Caco-2 (cell line): ENCODE results near the gene PPM1B. TPM values are rescaled to one million over a fixed set of nuclear protein-coding genes. Genes with fewer than 3 reads are reported as not detected.

Experiments used
- BruUV-seq: library from RNA; stranded (reverse); fragments of 400-500 nt; replicated peaks from 2 replicates; lab custom pipeline; 2021; lab: Mats Ljungman, UMichigan
- CTCF ChIA-PET: fragments of 300-600 bp; sonication (Branson Sonifier 250); formaldehyde crosslinking; loops from one replicate; lab custom pipeline; 2022; ENCODE audit warnings: antibody characterized with exemption; lab: Charles Lee
- POLR2A ChIA-PET: fragments of 300-600 bp; sonication (Branson Sonifier 250); formaldehyde crosslinking; loops from one replicate; lab custom pipeline; 2022; ENCODE audit warnings: antibody characterized with exemption; lab: Charles Lee
- DNase-seq, 2 experiments: peaks; one replicate each; pipeline versions ENCODE4 v3.0.0 to v3.0.0-alpha.2; 2020 to 2022
- H3K27me3 ChIP-seq: replicated peaks from 2 replicates; pipeline ENCODE4 v1.6.0; 2011; ENCODE audit warnings: low read length; ENCODE audit not compliant: control insufficient read depth, insufficient read depth
- H3K36me3 ChIP-seq: 2 replicates; pipeline ENCODE4 v1.5.1; 2011; ENCODE audit warnings: low read length; ENCODE audit not compliant: control insufficient read depth, insufficient read depth
- H3K4me1 ChIP-seq: fragments of 250-450 bp; sonication (Bioruptor Pico); 2 replicates; pipeline ENCODE4 v1.5.1; 2020; ENCODE audit warnings: mild to moderate bottlenecking
- H3K4me3 ChIP-seq: 2 replicates; pipeline ENCODE4 v1.5.1; 2011; ENCODE audit warnings: low read depth, mild to moderate bottlenecking, control low read depth, low read length
- H3K9me3 ChIP-seq: fragments of 250-450 bp; sonication (Bioruptor Pico); 2 replicates; pipeline ENCODE4 v1.5.1; 2020; ENCODE audit warnings: mild to moderate bottlenecking, moderate library complexity
- H3K27ac Mint-ChIP-seq: one replicate; pipeline ENCODE4 v1.8.0; 2022; ENCODE audit warnings: mixed read lengths; ENCODE audit not compliant: unreplicated experiment
- H3K27me3 Mint-ChIP-seq: one replicate; pipeline ENCODE4 v1.8.0; 2022; ENCODE audit warnings: mixed read lengths; ENCODE audit not compliant: insufficient read depth, unreplicated experiment
- H3K36me3 Mint-ChIP-seq: one replicate; pipeline ENCODE4 v1.8.0; 2022; ENCODE audit warnings: mild to moderate bottlenecking, mixed read lengths; ENCODE audit not compliant: insufficient read depth, unreplicated experiment
- H3K4me1 Mint-ChIP-seq: one replicate; pipeline ENCODE4 v1.8.0; 2022; ENCODE audit warnings: low read depth, mixed read lengths; ENCODE audit not compliant: unreplicated experiment
- H3K4me3 Mint-ChIP-seq: one replicate; pipeline ENCODE4 v1.8.0; 2022; ENCODE audit warnings: mild to moderate bottlenecking, moderate library complexity, mixed read lengths; ENCODE audit not compliant: unreplicated experiment
- H3K9me3 Mint-ChIP-seq: one replicate; pipeline ENCODE4 v1.8.0; 2022; ENCODE audit warnings: mixed read lengths; ENCODE audit not compliant: unreplicated experiment
- intact Hi-C: fragments of 100-400 bp; cut with micrococcal nuclease; formaldehyde crosslinking; loops from one replicate; pipeline ENCODE4 v1.10.0; 2022; ENCODE audit not compliant: unreplicated experiment
- total RNA-seq: library from RNA; stranded (reverse); gene quantifications from 2 replicates; pipeline ENCODE4 v1.2.3, GENCODE V29; 2022
- TF ChIP-seq, protein P1 (sequence below), 2 experiments: fragments of 200-600 bp in 1 of 2; IDR thresholded peaks; 1 replicate in 1 of 2; 2 replicates in 1 of 2; pipeline versions ENCODE4 v1.5.1 to v1.8.0; 2011 to 2022; ENCODE audit warnings: antibody characterized with exemption in 1 of 2, control low read depth in 1 of 2, inconsistent platforms in 1 of 2, low read depth in 1 of 2, low read length in 1 of 2, mild to moderate bottlenecking in 1 of 2, moderate library complexity in 1 of 2; ENCODE audit not compliant: insufficient read depth in 1 of 2, severe bottlenecking in 1 of 2, unreplicated experiment in 1 of 2

Gene PPM1B
- total RNA-seq, 1 experiment from 2014 or later = 82.9 TPM

DNA sequence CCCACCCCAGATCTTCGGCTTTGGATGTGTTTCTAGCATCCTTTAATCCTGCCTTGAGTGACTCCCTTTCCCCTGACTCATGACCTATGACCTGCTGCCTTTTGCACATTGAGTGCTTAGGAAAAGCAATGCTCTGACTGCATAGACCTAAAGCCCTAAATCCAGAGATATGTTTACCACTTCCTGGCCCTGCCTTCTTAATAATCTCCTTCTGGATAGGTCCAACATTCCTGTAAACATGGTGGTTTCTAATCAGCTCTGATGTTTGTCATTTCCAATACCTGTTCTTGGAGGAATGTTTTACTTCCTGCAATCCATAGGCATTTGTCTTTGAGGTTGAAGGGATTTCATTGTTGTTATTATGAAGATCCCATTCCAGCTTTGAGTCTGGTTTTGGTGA, 108.9 kb downstream of the PPM1B start:
- no peak overlapping the region for H3K4me3 Mint-ChIP-seq
- no peak for DNase-seq
- intact Hi-C loops = no loop called here
- H3K9me3 Mint-ChIP-seq = no peaks in the 10 kb centered on the region
- no peaks in the 10 kb centered on the region for H3K36me3 ChIP-seq
- peaks cover 23% of the 10 kb centered on the region for H3K4me1 Mint-ChIP-seq
- peaks cover 32% of the 10 kb centered on the region for H3K4me1 ChIP-seq
- H3K9me3 ChIP-seq = no peaks in the 10 kb centered on the region
- TF ChIP-seq, protein P1, sequence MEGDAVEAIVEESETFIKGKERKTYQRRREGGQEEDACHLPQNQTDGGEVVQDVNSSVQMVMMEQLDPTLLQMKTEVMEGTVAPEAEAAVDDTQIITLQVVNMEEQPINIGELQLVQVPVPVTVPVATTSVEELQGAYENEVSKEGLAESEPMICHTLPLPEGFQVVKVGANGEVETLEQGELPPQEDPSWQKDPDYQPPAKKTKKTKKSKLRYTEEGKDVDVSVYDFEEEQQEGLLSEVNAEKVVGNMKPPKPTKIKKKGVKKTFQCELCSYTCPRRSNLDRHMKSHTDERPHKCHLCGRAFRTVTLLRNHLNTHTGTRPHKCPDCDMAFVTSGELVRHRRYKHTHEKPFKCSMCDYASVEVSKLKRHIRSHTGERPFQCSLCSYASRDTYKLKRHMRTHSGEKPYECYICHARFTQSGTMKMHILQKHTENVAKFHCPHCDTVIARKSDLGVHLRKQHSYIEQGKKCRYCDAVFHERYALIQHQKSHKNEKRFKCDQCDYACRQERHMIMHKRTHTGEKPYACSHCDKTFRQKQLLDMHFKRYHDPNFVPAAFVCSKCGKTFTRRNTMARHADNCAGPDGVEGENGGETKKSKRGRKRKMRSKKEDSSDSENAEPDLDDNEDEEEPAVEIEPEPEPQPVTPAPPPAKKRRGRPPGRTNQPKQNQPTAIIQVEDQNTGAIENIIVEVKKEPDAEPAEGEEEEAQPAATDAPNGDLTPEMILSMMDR (IDR thresholded peaks at IDR 0.05; ENCODE audit: insufficient read depth in 1 of 2, low read depth in 1 of 2, low read length in 1 of 2, severe bottlenecking in 1 of 2, unreplicated experiment in 1 of 2) = no peak
- no peaks in the 10 kb centered on the region for H3K27me3 Mint-ChIP-seq
- no peaks in the 10 kb centered on the region for H3K36me3 Mint-ChIP-seq
- POLR2A ChIA-PET = no interaction called here
- CTCF ChIA-PET = interaction anchor here (0.6 to 2.6 kb wide), 2 partner anchors 14 to 24 kb away, joined by 3 to 9 read pairs; no protein-coding TSS in a partner anchor
- H3K4me3 ChIP-seq = no peak overlapping the region
- H3K27ac Mint-ChIP-seq = peak overlapping the region; percentile 18
- H3K27me3 ChIP-seq = no peaks in the 10 kb centered on the region
- no TSS peak for BruUV-seq

DNA sequence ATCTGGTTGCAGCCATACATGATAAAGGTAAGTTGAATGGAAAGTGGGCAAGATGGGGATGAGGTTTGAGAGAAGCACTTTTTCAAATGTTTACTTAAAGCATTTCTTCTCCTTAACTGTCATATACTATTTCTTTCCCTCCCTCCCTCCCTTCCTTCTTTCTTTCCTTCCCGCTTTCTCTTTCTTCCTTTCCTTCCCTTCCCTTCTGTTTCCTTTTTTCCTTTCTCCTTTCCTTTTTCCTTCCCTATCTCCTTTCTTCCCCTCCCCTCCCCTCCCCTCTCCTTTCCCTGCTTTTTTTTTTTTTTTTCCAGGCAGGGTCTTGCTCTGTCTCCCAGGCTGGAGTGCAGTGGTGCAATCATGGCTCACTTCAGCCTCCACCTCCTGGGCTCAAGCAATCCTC, 112.2 kb downstream of the PPM1B start:
- ChIA-PET POLR2A (no interaction called here), CTCF (no interaction called here)
- Mint-ChIP-seq H3K27ac (no peak overlapping the region), H3K4me3 (no peak overlapping the region), H3K4me1 (peaks cover 27% of the 10 kb centered on the region), H3K27me3 (no peaks in the 10 kb centered on the region), H3K9me3 (no peaks in the 10 kb centered on the region), H3K36me3 (peaks cover 4% of the 10 kb centered on the region)
- no TSS peak for BruUV-seq
- TF ChIP-seq, protein P1 (IDR thresholded peaks at IDR 0.05; ENCODE audit: insufficient read depth in 1 of 2, low read depth in 1 of 2, low read length in 1 of 2, severe bottlenecking in 1 of 2, unreplicated experiment in 1 of 2) = no peak
- Histone ChIP-seq H3K9me3 (no peaks in the 10 kb centered on the region), H3K36me3 (no peaks in the 10 kb centered on the region), H3K27me3 (no peaks in the 10 kb centered on the region), H3K4me1 (peaks cover 20% of the 10 kb centered on the region), H3K4me3 (no peak overlapping the region)
- intact Hi-C loops = no loop called here
- no peak for DNase-seq

Other genes starting within 250 kb of the PPM1B start
- 242 and 244 TPM in 2 replicates for gene LRPPRC, start 172.9 kb upstream of the PPM1B start, total RNA-seq
- gene SLC3A1, start 106.6 kb downstream of the PPM1B start, total RNA-seq = 1.5 and 4.0 TPM in 2 replicates
- 41.8 and 46.4 TPM in 2 replicates for gene PREPL, start 192.6 kb downstream of the PPM1B start, total RNA-seq
- 24.4 and 25.2 TPM in 2 replicates for gene CAMKMT, start 193.1 kb downstream of the PPM1B start, total RNA-seq